WI38 (cell line): ENCODE results near the gene FOCAD.

Source experiments
- H3K4me3 ChIP-seq: 2 replicates; pipeline ENCODE4 v1.5.1; 2011; ENCODE audit warnings: low read depth, mild to moderate bottlenecking, control low read depth, low read length
- CTCF ChIP-seq: IDR thresholded peaks from 2 replicates; pipeline ENCODE4 v1.5.1; 2012; ENCODE audit warnings: low read depth, mild to moderate bottlenecking, control low read depth, low read length

The FOCAD gene

GRCh38 chr9:20734275-20734674 is 50.2 kb downstream of the FOCAD start:
- H3K4me3 ChIP-seq, result no peak overlapping the region
- TF ChIP-seq CTCF, result no peak

- no peak for TF ChIP-seq CTCF
- H3K4me3 ChIP-seq, result no peak overlapping the region
These were observed 56.2 kb downstream of the FOCAD start for GRCh38 chr9:20740304-20740703.

GRCh38 chr9:20740929-20741582 is 57.0 kb downstream of the FOCAD start:
- no peak for TF ChIP-seq CTCF
- no peak overlapping the region for H3K4me3 ChIP-seq

- TF ChIP-seq CTCF, result no peak
- H3K4me3 ChIP-seq, result no peak overlapping the region
These were observed 58.8 kb downstream of the FOCAD start for GRCh38 chr9:20742833-20743232.

GRCh38 chr9:20744036-20744630 is 60.1 kb downstream of the FOCAD start:
- H3K4me3 ChIP-seq, result no peak overlapping the region
- TF ChIP-seq CTCF, result no peak

GRCh38 chr9:20746967-20747366 is 62.9 kb downstream of the FOCAD start:
- no peak for TF ChIP-seq CTCF
- no peak overlapping the region for H3K4me3 ChIP-seq

GRCh38 chr9:20749496-20750198 is 65.6 kb downstream of the FOCAD start:
- TF ChIP-seq CTCF, result no peak
- no peak overlapping the region for H3K4me3 ChIP-seq
